Natural killer cell (primary cell): Measurements from ENCODE around the gene TRAIP. TPM values are rescaled to one million over a fixed set of nuclear protein-coding genes. Genes with fewer than 3 reads are reported as not detected.

Source experiments
- ATAC-seq, 3 donors: fragments of 150-1000 bp in 2 of 3; fragments of 200-7000 bp in 1 of 3; cut with Tn5 transposase; 1 replicate in 1 of 3; 2 replicates in 2 of 3; pipeline ENCODE4 v1.10.0; 2021; ENCODE audit warnings: mild to moderate bottlenecking in 2 of 3, moderate library complexity in 2 of 3
- DNase-seq, 2 donors: peaks; one replicate each; pipeline versions ENCODE4 v3.0.0 to v3.0.0-alpha.2; 2013 to 2021; ENCODE audit warnings: mixed read lengths in 1 of 2
- H3K27ac ChIP-seq: one replicate; pipeline ENCODE4 v1.5.1; 2013; ENCODE audit warnings: mild to moderate bottlenecking, low read length
- H3K27me3 ChIP-seq: one replicate; pipeline ENCODE4 v1.6.1; 2013; ENCODE audit warnings: low read length; ENCODE audit not compliant: control insufficient read depth, insufficient read depth
- H3K36me3 ChIP-seq: one replicate; pipeline ENCODE4 v1.6.1; 2013; ENCODE audit warnings: low read length; ENCODE audit not compliant: control insufficient read depth, insufficient read depth
- H3K4me1 ChIP-seq: one replicate; pipeline ENCODE4 v1.6.1; 2013; ENCODE audit warnings: low read length; ENCODE audit not compliant: control insufficient read depth, insufficient read depth
- H3K4me3 ChIP-seq: one replicate; pipeline ENCODE4 v1.5.1; 2013; ENCODE audit warnings: low read length
- H3K9me3 ChIP-seq: one replicate; pipeline ENCODE4 v1.6.1; 2013; ENCODE audit warnings: low read length; ENCODE audit not compliant: control insufficient read depth, insufficient read depth
- H3K27ac Mint-ChIP-seq, 2 donors: one replicate each; pipeline ENCODE4 v1.8.0; 2022; ENCODE audit warnings: mild to moderate bottlenecking in 2 of 2, mixed read lengths in 2 of 2, moderate library complexity in 1 of 2
- H3K27me3 Mint-ChIP-seq, 2 donors: one replicate each; pipeline ENCODE4 v1.8.0; 2022; ENCODE audit warnings: low read depth in 2 of 2, mixed read lengths in 2 of 2
- H3K36me3 Mint-ChIP-seq: one replicate; pipeline ENCODE4 v1.8.0; 2022; ENCODE audit warnings: mixed read lengths
- H3K4me1 Mint-ChIP-seq, 2 donors: one replicate each; pipeline ENCODE4 v1.8.0; 2022; ENCODE audit warnings: mixed read lengths in 2 of 2
- H3K4me3 Mint-ChIP-seq: one replicate; pipeline ENCODE4 v1.8.0; 2022; ENCODE audit warnings: mild to moderate bottlenecking, moderate library complexity, mixed read lengths
- H3K9me3 Mint-ChIP-seq, 2 donors: one replicate each; pipeline ENCODE4 v1.8.0; 2022; ENCODE audit warnings: mixed read lengths in 2 of 2
- WGBS: methylation state at CpG from one replicate; pipeline ENCODE4 v1.1.7; 2013; ENCODE audit warnings: missing lambda C conversion rate; ENCODE audit not compliant: insufficient coverage; 5-methylcytosine and 5-hydroxymethylcytosine counted together
- intact Hi-C: fragments of 100-400 bp; cut with micrococcal nuclease; formaldehyde crosslinking; loops from one replicate; pipeline ENCODE4 v1.14.2; 2022
- total RNA-seq, 4 donors: library from RNA; stranded (reverse); fragments of 120-200 nt in 1 of 4; gene quantifications; one replicate each; pipeline versions ENCODE4 v1.2.3 to v1.2.4, GENCODE V29; 2013 to 2022
- TF ChIP-seq, protein P1 (sequence below): fragments of 200-600 bp; IDR thresholded peaks from one replicate; pipeline ENCODE4 v1.8.0; 2022; ENCODE audit warnings: antibody characterized with exemption

TRAIP gene
- total RNA-seq, 3 donors from 2014 or later (not counting 1 experiment from before 2014, with no cell fraction given) = 3.3 to 6.2 (median 4.0) TPM

- 96% methylated on average over 3 of the region's 5 CpGs for WGBS
- Mint-ChIP-seq H3K27me3 (no peaks in the 10 kb centered on the region), H3K27ac (peak overlapping the region; percentile 51 to 57), H3K9me3 (no peaks in the 10 kb centered on the region), H3K36me3 (no peaks in the 10 kb centered on the region), H3K4me1 (peaks cover 28 to 37% of the 10 kb centered on the region in 2 donors), H3K4me3 (peak overlapping the region; percentile 35)
- TF ChIP-seq, protein P1, sequence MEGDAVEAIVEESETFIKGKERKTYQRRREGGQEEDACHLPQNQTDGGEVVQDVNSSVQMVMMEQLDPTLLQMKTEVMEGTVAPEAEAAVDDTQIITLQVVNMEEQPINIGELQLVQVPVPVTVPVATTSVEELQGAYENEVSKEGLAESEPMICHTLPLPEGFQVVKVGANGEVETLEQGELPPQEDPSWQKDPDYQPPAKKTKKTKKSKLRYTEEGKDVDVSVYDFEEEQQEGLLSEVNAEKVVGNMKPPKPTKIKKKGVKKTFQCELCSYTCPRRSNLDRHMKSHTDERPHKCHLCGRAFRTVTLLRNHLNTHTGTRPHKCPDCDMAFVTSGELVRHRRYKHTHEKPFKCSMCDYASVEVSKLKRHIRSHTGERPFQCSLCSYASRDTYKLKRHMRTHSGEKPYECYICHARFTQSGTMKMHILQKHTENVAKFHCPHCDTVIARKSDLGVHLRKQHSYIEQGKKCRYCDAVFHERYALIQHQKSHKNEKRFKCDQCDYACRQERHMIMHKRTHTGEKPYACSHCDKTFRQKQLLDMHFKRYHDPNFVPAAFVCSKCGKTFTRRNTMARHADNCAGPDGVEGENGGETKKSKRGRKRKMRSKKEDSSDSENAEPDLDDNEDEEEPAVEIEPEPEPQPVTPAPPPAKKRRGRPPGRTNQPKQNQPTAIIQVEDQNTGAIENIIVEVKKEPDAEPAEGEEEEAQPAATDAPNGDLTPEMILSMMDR = no peak
- no peak for DNase-seq
- Histone ChIP-seq H3K9me3 (no peaks in the 10 kb centered on the region), H3K36me3 (peaks cover 8% of the 10 kb centered on the region), H3K4me3 (no peak overlapping the region), H3K27ac (no peak overlapping the region), H3K27me3 (no peaks in the 10 kb centered on the region), H3K4me1 (peaks cover 15% of the 10 kb centered on the region)
- intact Hi-C loops = no loop called here
- ATAC-seq = no peak
Observed at GRCh38 chr3:49779358-49780079, 76.8 kb downstream of the TRAIP start.

Other genes starting within 250 kb of the TRAIP start
- gene APEH, start 182.2 kb downstream of the TRAIP start, total RNA-seq = 10 to 100 TPM; 62.8 to 95.7 (median 77.5) TPM
- 10 to 100 TPM in 2 of 3 donors, 1 to 10 TPM in 1; 9.5 to 19.1 (median 15.2) TPM for gene MST1, start 167.1 kb downstream of the TRAIP start, total RNA-seq
- 10 to 100 TPM; 48.5 to 58.7 (median 55.6) TPM for gene RNF123, start 167.0 kb downstream of the TRAIP start, total RNA-seq
- gene AMIGO3, start 136.9 kb downstream of the TRAIP start, total RNA-seq = 1 to 10 TPM in 2 of 3 donors, not detected in 1; 1.3 to 1.9 TPM
- gene GMPPB, start 132.6 kb downstream of the TRAIP start, total RNA-seq = 10 to 100 TPM; 24.1 to 28.9 (median 27.5) TPM
- gene IP6K1, start 70.0 kb downstream of the TRAIP start, total RNA-seq = 10 to 100 TPM; 53.7 to 68.7 (median 57.9) TPM
- gene CDHR4, start 56.7 kb downstream of the TRAIP start, total RNA-seq = under 1 TPM in 1 of 3 donors, not detected in 2; 0.30 TPM
- under 1 TPM in 2 of 3 donors, not detected in 1; 0.52 to 0.83 TPM for gene INKA1, start 53.3 kb downstream of the TRAIP start, total RNA-seq
- 100 to 1,000 TPM; 283 to 358 (median 336) TPM for gene UBA7, start 42.6 kb downstream of the TRAIP start, total RNA-seq
- gene CAMKV, start 13.3 kb upstream of the TRAIP start, total RNA-seq = not detected
- gene MST1R, start 47.3 kb upstream of the TRAIP start, total RNA-seq = 1 to 10 TPM; 1.6 to 3.4 (median 2.2) TPM
- gene MON1A, start 73.2 kb upstream of the TRAIP start, total RNA-seq = 1 to 10 TPM; 3.7 to 8.1 (median 7.9) TPM
- gene RBM6, start 83.6 kb upstream of the TRAIP start, total RNA-seq = 100 to 1,000 TPM; 155 to 193 (median 157) TPM
- gene RBM5, start 232.4 kb upstream of the TRAIP start, total RNA-seq = 100 to 1,000 TPM; 359 to 473 (median 401) TPM